Measurements from ENCODE around the gene XXYLT1. TPM values are rescaled to one million over a fixed set of nuclear protein-coding genes. Genes with fewer than 3 reads are reported as not detected.
A peak's percentile ranks its signal among the peaks of the same experiment; 100 is the strongest.
"Not testable (repeated sequence)": the region's sequence is repeated elsewhere in the genome, so short reads cannot be mapped to it uniquely, and the experiment has no call there.

The XXYLT1 gene
- total RNA-seq, 1 donor from 2014 or later: 8.9 TPM

DNA sequence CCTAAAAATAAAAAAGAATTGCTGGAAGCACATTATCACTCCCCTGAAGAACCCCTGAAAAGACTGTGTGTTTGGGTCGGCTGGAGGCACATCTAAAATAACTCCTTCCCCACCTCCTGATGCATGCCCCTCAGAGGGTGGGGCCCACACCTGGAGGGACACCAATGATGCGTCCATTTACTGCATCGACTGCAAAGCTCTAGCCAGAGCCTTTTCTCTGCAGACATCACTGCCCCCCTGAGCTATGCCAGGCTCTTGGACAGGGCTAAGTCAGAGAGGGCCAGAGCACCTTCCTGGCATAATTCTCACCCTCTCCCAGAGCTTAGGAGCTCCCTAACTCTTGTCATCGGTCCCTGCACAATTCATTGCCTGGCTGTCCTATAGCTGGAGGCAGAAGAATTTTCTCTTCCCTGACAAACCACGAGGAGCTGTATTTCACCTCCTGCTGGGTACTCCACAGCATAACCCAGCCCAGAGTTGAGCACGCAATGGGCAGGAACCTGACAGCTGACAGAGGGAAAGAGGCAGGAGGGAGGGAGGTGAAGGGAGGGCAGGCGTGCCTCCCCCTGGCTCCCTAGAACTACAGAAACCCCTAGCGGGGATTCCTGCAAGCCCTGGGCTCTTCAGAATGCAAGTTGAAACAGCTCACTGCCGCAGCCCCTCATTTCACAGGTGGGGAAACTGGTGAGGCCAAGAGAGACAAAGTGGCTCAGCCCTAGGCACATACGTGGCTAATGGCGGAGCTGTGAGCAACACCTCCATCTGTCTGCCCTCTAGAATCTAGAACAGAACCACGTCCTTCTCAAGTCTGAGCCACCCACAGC, 46.6 kb downstream of the XXYLT1 start:
- DNase-seq (no peak), ATAC-seq (no peak)
- H3K4me3 ChIP-seq: no peak overlapping the region
- no peaks in the 10 kb centered on the region for H3K36me3 ChIP-seq
- H3K27me3 ChIP-seq (ENCODE audit: low read depth): no peaks in the 10 kb centered on the region
- H3K27ac ChIP-seq: peak overlapping the region; percentile 67
- intact Hi-C loops (cut with DNase I): no loop called here
- TF ChIP-seq, protein P1, sequence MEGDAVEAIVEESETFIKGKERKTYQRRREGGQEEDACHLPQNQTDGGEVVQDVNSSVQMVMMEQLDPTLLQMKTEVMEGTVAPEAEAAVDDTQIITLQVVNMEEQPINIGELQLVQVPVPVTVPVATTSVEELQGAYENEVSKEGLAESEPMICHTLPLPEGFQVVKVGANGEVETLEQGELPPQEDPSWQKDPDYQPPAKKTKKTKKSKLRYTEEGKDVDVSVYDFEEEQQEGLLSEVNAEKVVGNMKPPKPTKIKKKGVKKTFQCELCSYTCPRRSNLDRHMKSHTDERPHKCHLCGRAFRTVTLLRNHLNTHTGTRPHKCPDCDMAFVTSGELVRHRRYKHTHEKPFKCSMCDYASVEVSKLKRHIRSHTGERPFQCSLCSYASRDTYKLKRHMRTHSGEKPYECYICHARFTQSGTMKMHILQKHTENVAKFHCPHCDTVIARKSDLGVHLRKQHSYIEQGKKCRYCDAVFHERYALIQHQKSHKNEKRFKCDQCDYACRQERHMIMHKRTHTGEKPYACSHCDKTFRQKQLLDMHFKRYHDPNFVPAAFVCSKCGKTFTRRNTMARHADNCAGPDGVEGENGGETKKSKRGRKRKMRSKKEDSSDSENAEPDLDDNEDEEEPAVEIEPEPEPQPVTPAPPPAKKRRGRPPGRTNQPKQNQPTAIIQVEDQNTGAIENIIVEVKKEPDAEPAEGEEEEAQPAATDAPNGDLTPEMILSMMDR (IDR thresholded peaks at IDR 0.05): no peak
- H3K4me1 ChIP-seq: peaks cover 27% of the 10 kb centered on the region
- no peaks in the 10 kb centered on the region for H3K9me3 ChIP-seq

DNA sequence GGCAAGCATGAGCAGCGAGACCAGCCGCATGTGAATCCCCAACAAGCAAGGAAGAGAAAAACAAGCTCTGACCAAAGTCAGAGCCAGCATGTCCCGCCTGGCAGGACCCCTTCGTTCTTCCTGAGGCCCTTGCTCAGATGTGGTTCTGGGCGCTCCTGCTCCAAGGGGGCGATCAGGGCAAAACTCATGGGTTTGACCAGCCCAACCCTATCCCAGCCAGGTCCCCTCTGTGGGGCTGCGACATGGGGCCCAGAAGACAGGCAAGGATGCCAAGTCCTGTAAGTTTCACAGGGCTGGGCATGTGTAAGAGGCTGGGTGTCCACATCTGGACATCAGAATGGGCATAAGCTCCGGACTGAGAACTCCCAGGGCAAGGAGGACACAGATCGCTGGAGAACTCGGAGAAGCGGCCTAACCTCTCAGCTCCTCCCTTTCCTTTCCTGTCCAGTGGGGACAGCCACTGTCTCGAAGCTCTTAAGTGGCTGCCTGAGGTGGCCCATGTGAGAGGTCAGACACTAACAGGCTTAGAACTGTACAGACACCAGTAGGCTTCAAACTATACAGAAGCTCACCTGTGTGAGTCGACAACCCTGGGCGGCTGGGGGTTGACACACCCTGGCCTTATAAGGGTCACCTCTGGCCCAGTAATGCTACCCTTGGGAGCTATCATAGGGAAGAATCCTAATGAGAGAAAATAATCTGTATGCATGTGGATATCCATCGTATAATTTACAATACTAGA, 48.9 kb downstream of the XXYLT1 start:
- DNase-seq (no peak), ATAC-seq (no peak)
- Histone ChIP-seq H3K4me1 (peaks cover 27% of the 10 kb centered on the region), H3K27ac (peak overlapping the region; percentile 53), H3K9me3 (no peaks in the 10 kb centered on the region), H3K27me3 (ENCODE audit: low read depth) (no peaks in the 10 kb centered on the region), H3K36me3 (no peaks in the 10 kb centered on the region), H3K4me3 (no peak overlapping the region)
- TF ChIP-seq, protein P1 (IDR thresholded peaks at IDR 0.05): no peak
- intact Hi-C loops (cut with DNase I): no loop called here

DNA sequence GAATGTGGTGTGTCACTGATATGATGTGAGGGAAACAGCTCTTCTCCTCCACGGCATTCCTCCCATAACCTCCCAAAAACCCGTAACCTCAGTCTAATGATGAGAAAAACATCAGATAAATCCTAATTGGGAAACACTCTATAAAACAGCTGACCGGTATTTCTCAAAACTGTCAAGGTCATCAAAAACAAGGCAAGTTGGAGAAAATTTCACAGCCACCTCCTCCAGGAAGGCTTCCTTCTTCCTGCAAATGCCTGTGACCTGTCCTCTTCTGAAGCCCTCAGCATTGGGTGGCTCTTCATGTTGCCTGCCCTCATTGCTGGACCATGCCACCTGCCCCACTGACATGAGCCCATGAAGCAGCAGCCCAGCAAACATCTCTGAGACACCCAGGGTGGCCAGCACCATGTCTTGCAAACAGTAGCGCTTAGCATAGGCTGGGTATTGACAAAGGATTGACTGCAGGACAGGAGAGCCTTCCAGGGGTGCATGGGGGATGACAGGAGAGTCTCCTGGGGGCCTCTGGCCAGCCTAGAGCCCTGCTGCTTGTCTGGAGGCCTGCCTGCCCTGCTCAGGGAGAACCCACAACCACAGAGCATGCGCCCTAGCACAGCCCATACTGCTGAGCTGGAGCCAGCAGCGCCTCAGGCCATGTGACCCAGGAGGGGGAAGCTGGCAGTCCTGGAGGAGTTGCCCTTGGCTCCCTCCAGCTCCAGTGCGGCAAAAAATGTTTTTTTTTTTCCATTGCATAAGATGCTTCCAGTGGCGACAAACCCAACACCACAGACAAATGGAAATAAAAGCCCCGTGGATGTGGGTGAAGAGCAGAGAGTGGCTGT, 49.7 kb downstream of the XXYLT1 start:
- Histone ChIP-seq H3K27me3 (ENCODE audit: low read depth) (no peaks in the 10 kb centered on the region), H3K4me3 (no peak overlapping the region), H3K4me1 (peaks cover 27% of the 10 kb centered on the region), H3K9me3 (no peaks in the 10 kb centered on the region), H3K36me3 (no peaks in the 10 kb centered on the region), H3K27ac (peak overlapping the region; percentile 53)
- DNase-seq (no peak), ATAC-seq (peak; percentile 62 to 70)
- TF ChIP-seq, protein P1 (IDR thresholded peaks at IDR 0.05): no peak
- intact Hi-C loops (cut with DNase I): no loop called here

DNA sequence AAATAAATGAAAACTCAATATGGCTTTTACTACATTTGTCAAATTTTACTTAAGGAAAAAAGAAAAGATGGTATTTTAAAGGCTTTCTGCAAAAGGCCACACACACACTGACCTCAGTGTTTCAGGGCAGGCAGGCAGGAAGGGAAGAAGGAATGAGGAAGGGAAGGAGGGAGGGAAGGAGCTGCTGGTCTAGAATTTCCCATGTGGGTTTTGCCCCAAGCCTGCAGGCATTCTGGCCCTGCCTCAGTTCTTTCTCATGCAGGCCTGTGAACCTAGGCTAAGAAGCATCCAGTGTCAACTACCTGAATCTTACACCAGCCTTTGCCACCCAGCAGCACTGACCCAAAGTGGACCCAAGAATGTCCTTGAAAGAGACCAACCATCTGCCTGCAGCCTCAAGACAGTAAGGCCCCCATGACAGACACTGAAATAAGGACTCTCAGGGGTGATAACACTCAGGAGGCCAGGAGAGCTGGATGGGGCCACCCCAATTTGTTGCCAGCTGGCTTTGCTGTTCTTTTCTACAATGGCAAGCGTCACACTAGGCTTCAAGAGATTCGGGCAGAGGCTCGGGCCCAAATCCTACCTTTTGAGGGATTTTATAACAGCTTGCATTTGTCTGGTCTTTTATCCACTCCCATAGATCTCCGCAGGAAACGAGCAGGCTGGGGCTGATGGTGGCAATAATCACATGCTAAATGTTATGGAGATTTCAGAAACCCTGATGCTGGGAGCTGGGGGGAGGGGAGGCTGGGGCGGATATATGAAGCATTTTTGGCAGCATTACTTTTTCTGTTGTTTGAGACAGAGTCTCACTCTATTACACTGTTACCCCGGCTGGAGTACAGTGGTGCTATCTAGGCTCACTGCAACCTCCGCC, 51.4 kb downstream of the XXYLT1 start:
- TF ChIP-seq, protein P1 (IDR thresholded peaks at IDR 0.05): no peak
- intact Hi-C loops (cut with DNase I): no loop called here
- H3K4me3 ChIP-seq: no peak overlapping the region

DNA sequence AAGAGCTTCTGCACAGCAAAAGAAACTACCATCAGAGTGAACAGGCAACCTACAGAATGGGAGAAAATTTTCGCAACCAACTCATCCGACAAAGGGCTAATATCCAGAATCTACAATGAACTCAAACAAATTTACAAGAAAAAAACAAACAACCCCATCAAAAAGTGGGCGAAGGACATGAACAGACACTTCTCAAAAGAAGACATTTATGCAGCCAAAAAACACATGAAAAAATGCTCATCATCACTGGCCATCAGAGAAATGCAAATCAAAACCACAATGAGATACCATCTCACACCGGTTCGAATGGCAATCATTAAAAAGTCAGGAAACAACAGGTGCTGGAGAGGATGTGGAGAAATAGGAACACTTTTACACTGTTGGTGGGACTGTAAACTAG, 52.6 kb downstream of the XXYLT1 start:
- H3K27ac ChIP-seq; intact Hi-C loops (cut with DNase I); DNase-seq; H3K36me3 ChIP-seq; H3K9me3 ChIP-seq; H3K4me3 ChIP-seq; ATAC-seq; H3K27me3 ChIP-seq (ENCODE audit: low read depth): not testable (repeated sequence)
- H3K4me1 ChIP-seq: peaks cover 17% of the 10 kb centered on the region

More for the DNA sequence above, 51.4 kb downstream of the XXYLT1 start:
- H3K36me3 ChIP-seq: no peaks in the 10 kb centered on the region
- H3K9me3 ChIP-seq: no peaks in the 10 kb centered on the region
- H3K4me1 ChIP-seq: peaks cover 27% of the 10 kb centered on the region
- no peak for ATAC-seq
- DNase-seq: no peak
- no peak overlapping the region for H3K27ac ChIP-seq
- H3K27me3 ChIP-seq (ENCODE audit: low read depth): no peaks in the 10 kb centered on the region

DNA sequence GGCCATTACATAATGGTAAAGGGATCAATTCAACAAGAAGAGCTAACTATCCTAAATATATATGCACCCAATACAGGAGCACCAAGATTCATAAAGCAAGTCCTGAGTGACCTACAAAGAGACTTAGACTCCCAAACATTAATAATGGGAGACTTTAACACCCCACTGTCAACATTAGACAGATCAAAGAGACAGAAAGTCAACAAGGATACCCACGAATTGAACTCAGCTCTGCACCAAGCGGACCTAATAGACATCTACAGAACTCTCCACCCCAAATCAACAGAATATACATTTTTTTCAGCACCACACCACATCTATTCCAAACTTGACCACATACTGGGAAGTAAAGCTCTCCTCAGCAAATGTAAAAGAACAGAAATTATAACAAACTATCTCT, 55.4 kb downstream of the XXYLT1 start:
- DNase-seq; ATAC-seq; H3K4me1 ChIP-seq; H3K9me3 ChIP-seq; H3K4me3 ChIP-seq; H3K36me3 ChIP-seq; H3K27me3 ChIP-seq (ENCODE audit: low read depth); H3K27ac ChIP-seq; intact Hi-C loops (cut with DNase I): not testable (repeated sequence)
